ENCODE results near the gene MMP12.

MMP12 gene

DNA sequence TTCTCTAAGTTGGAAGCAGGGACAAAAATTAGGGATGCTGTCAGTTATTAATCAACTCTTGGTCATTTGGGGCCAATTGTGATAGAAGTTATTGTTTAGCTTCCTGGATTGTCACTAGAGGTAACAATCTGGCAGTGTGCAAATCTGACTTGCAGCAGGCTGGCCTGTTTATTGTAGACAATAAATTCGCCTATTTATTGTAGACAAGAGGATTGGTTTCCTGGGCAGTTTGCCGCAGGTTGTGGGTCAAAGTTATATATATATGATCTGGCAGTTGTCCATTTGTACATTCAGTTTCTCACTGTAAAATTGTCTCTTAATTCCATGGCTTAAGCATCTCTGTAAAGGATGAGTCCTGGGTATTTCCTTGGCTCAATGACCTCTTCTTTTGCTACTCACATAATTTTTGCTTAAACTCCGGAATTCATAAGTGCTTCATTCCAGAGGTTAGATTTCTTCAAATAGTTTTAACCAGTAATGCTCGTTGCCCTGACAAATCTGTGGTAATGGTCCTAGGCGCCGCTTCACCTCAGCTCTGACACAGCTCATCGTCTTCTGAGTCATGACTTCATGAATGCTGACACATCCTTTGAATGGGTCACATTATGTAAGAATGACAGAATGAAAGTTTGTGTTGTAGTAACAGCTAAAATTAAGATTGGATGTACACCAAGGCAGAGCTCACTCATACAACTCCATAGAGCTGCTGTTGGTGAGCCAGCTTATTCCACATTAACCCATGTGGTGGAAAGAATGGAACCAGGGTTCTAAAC, 23.6 kb downstream of the MMP12 start:
- DNase-seq (ENCODE audit: low read depth in 2 of 2): no peak

DNA sequence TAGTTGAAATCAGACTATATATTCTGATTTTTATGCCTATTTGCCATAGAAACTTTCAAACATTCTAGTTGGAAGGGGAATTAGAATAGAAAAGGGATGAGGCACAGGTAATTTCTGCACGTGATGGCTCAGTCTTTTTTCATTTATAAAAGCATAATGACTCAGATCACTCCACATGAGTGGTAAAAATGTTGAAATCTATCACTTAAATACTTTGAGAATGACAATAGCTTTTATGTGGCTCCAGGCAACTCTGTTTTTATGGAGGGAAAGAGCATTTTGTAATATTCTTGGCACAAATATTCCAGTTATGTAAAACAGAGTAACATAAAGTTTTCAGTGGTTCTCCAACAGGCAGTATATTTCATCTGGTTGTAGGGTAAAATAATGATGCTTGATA, 25.5 kb downstream of the MMP12 start:
- DNase-seq (ENCODE audit: low read depth in 2 of 2): no peak

DNA sequence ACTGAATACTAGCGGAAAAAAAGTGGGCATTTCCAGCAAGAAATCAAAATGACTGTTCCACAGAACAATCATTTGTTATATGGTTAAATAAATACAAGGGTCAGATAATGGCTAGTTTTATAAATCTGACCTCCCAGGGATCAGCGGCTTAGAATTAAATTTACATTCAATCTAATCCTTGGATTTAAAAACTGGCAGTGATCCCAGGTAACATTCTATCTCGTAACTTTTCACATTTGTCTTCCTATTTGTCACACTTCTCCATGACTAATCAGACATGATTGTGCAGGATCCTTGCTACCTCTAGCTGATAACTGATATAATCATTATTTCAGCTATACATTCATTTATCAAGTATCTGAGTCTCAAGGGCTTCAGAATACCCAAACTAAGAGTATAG, 28.5 kb downstream of the MMP12 start:
- DNase-seq (ENCODE audit: low read depth in 2 of 2): no peak

DNA sequence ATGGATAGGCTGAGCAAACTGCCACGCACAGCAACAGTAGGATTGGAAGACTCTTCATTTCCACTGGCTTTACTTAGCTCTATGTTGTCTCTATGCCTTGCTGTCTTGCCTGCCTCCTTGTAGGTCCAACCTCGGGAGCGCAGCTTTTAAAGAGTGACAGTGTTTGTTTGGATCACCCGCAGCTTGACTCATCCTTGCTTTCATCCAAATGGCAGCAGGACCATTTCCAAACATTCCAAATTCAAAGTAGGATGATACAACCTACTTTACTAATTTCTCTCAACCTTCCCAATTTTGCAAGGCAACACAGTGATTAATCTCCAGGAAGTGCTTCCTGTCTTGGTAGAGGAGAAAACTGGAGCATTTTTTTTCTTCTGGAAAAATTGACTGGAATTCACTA, 31.3 kb downstream of the MMP12 start, which contains the start of gene MMP3:
Gene MMP3, minus strand, starts transcription at position 121 of the 400 bp plus-strand sequence. Its CDS starts 63 bp downstream, at position 58.
- DNase-seq (ENCODE audit: low read depth in 2 of 2): no peak

DNA sequence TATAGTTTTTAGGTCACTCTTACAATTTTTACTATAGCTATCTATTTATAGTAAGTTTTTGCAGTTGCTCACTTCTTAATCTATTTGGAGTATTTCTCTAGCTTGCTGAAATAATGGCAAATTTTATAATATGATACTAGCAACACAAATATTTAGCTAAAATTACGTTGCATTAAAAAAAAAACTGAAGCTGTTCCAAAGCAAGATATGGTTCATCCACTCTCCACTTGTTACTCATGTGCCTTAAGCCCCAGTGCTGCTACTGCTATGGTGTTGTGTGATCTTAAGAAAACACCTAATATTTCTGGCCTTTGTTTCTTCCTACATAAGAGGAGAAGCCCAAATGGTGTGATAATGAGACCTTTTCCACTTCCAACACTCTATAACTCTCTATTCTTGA, 31.9 kb downstream of the MMP12 start:
- DNase-seq (ENCODE audit: low read depth in 2 of 2): no peak

DNA sequence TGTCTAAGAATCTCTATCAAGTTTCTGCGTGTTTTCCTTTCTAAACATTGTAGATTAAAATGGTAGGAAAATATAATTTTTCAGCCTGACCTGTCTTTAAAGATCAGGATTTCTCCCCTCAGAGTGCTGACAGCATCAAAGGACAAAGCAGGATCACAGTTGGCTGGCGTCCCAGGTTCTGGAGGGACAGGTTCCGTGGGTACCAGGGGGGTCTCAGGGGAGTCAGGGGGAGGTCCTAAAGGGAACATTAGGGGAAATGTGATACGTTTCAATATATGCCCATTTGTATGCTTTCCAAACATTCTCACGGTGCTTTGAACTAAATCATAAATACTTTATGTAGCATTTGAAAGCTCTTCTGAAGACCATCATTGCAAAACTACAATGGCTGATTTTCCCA, 34.8 kb downstream of the MMP12 start:
- DNase-seq (ENCODE audit: low read depth in 2 of 2): no peak

DNA sequence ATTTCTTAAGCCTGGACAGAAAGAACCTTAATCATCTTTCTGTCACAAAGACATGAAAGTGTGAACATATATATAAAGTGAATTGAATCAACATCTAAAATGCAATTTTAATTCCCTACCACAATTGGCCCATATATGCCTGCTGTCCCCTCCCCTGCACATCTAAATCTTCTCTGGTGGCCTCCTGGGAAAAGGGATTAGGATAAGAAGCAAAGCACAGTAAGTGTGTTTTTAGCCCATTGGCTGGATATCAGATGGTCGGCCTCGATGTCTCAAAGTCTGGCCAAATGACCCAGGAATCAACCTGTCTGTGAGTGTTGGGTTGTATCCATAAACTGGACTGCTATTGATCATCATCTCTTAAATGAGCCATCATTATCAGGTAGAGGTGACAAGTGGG, 37.1 kb downstream of the MMP12 start:
- no peak for DNase-seq (ENCODE audit: low read depth in 2 of 2)

DNA sequence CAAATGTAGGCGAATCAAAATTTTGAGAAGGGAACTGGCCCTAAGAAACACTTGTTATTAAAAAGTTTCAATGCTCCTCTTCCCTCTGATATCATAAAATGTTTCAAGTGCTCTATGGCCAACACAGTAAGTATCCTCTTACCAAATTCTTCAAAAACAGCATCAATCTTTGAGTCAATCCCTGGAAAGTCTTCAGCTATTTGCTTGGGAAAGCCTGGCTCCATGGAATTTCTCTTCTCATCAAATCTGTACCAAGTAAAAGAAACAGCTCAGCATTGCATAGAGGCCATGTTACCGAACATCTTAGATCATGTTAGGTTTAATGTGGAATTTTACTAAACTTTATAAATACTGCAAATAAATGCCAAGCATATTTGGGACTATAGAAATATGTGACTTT, 37.6 kb downstream of the MMP12 start:
- DNase-seq (ENCODE audit: low read depth in 2 of 2): no peak

DNA sequence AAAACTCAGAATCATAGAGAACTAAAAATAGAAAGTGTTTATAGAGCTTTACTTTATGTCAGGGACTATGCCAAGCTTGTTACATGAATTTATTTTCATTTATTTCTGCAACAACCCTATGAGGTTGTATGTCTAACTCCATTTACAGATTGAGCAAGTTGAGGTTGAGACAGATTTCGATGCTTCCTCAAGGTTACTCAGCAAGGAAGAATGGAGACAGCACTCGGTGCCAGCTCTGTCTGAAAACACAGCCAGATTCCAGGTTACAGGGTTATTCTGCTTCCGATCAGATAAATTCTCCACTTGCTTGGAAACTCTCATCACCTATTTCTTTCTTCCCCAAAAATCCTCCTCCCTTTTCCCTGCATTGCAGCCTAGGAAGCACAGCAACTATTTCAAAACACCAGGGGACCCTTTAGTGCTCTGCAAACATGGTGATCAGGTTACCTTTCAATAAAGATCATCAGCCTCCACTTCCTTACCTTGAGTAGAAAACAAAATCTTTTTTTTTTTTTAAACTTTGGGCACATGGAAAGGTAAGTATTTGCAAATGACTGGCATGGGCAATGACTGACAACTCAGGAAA, 38.4 kb downstream of the MMP12 start:
- DNase-seq (ENCODE audit: low read depth in 2 of 2): no peak

DNA sequence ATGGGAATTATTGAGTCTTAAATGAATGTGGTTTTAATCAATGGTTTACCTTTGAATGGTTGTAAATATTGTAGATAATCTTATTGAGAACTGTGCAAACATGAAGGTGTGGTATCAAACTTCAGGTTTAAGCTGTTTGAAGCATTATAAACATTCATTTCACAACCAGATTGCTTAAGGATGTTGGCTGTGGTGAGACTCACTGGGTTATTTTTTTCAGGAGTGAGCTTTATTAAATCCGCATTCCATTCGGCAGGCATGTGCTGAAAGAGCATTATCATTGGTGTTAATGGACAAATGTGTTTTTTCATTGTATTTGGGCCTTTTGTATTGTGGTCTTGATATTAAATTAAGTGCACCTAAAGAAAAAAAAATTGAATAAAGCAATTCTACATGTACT, 41.1 kb downstream of the MMP12 start:
- DNase-seq (ENCODE audit: low read depth in 2 of 2): no peak

DNA sequence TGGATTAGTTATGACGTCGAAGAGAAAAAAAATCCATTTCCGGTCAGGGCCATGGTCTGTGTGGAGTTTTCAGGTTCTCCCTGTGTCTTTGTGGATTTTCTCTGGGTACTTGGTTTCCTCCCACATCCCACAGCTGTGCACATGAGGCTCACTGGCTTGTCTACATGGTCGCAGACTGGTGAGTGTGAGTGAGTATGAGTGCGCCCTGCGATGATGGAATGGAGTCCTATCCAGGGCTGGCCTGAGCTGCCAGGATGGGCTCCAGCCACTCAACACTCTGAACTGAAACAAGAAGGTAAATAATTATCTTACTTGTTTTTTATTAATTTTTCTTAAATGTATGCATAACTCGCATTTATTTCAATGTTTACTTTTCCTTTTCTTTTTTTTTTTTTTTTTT, 42.2 kb downstream of the MMP12 start:
- no peak for DNase-seq (ENCODE audit: low read depth in 2 of 2)

DNA sequence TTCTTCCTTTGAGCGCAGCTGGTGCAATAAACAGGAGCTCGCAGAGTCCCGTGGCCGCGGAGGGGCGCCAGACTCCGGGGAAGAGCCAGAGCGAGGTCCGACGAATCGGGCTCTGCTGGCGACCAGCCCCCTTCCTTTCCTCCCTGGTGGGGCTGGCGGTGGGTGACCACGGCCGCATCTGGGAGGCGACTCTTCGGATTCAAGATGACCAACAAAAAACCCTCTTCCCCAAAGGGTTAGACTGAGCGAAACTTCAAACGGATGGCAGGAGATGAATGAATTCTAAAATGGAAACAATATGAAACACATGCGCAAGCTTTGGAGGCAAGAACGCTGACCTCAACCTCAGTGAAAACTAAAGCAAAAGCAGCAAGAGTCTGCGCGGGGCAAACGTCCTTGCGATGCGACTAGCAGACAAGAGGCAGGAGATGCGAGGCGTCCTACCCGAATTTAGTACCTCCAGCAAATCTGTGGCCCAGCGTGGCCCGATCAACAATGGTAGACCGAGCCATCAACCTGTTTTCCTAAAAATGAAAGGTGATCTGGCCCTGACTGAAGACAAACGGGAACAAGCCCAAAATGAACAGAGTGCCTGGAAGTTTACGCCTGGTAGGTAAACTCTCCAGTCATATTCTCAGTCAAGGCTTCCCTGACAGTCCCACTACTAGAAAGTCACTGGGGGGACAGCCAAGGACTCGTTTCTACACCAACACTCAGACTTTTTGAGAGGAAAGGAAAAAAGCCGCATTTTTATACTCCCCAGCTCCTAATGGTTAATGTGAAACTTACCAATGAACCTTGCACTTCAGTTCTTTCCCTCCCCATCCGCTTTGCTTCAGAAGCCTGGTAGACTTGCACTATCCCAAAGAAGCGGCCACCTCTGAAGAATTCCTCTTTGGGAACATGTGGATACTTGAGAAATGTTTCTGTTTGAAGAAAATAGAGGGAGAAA, 43.0 kb downstream of the MMP12 start:
- no peak for DNase-seq (ENCODE audit: low read depth in 2 of 2)

DNA sequence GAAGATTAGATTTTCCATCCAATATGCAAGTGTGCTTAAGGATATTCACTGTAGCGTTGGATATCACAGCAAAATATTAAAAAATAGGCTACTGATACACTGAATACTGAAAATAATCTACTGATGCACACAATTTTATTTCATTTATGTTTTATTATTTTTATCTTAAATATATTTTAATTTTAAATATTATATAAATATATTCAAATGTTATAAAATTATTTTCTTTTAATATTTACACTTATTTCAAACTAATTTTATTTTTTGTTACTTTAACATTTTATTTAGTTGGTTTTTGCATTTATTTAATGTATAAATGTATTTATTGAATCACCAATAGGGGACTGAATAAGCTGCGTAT, 43.7 kb downstream of the MMP12 start:
- DNase-seq (ENCODE audit: low read depth in 2 of 2): no peak

DNA sequence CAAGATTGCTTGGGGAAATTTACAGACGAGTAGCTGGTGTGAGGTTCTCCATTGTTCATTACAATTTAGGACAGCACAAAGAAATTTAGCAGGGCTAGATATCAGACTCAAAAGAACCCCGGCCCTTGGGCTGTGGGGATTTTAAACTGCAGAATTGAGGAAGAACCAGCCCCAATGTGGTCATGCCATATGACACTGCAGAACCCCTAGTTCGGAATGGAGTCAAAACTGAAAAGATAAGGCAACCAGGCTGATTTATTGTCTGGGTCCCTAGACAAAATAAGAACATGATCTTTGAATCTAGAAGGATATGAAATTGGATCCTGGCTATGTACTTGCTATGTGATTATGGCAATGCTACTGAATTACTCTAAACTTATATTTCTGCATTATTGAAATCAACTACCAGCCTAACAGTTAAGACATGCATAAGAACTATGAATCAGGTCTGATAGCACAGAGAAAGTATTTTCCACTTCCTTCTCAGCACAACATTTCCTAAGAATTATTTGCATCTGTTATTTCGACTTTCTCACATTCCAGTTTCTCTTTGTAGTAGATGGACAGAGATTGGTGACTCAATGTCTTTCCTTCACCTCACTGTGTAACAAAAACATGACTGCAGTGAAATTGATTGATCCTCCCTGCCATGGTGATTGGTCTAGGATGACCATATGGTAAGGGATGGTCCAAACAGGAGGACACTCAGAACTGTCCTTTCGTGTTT, 44.6 kb downstream of the MMP12 start:
- no peak for DNase-seq (ENCODE audit: low read depth in 2 of 2)

DNA sequence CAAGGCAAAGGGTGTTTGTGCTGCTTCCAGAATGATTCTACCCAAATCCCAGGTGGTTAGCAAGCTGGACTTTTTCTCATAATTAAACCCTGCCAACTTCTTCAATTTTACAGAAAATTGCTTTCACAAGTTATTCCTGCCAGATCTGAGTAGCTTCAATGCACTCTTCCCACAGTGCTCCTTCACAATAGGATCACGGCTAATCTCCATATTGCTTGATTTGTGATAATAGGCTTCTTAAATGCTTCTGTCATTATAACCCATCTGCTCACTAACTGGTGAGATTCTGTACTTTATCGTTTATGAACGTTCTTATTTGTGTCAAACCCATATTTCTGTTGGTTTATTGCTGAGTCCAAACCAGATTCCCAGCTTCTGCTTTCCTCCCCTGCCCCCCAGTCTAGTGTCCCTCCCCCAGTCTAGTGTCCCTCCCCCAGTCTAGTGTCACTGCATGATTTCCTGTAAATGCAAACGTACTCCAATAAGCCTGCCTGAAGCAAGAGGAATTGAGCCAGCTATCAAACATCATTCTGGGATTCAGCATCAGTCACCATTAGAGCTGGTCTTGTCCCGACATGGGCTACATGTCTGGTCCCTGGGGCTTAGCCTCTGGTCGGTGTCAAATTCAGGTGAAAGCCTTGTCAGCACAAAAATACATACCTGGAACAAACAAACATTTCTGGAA, 45.3 kb downstream of the MMP12 start:
- no peak for DNase-seq (ENCODE audit: low read depth in 2 of 2)

DNA sequence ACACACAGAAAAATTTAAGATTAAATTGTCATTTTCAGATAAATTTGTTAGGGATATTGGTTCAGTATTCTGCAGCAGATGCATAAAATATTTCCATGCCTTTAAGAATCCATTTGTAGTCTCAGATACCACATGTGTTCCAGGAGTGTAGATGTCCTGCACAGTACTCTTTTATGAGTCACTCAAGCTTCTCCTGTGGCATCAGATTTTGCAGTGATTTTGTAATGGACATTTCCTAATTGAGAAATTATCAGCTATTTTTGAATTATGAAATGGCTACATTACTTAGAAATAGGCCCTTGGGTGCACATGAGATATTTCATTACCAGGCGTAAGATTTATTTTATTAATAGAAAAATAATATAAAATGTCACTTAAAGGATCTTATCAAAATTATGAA, 50.2 kb downstream of the MMP12 start:
- DNase-seq (ENCODE audit: low read depth in 2 of 2): no peak

DNA sequence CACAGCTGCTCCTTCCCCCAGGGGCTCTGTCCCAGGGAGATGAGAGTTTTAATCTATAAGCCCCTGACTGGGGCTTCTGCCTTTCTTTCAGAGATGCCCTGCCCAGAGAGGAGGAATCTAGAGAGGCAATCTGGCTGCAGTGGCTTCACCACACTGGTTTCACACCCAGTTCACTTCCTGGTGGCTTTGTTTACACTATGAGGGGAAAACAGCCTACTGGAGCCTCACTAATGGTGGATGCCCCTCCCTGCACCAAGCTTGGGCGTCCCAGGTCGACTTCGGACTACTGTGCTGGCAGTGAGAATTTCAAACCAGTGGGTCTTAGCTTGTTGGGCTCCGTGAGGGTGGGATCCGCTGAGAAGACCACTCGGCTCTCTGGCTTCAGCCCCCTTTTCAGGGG, 55.3 kb downstream of the MMP12 start:
- DNase-seq (ENCODE audit: low read depth in 2 of 2): no peak

DNA sequence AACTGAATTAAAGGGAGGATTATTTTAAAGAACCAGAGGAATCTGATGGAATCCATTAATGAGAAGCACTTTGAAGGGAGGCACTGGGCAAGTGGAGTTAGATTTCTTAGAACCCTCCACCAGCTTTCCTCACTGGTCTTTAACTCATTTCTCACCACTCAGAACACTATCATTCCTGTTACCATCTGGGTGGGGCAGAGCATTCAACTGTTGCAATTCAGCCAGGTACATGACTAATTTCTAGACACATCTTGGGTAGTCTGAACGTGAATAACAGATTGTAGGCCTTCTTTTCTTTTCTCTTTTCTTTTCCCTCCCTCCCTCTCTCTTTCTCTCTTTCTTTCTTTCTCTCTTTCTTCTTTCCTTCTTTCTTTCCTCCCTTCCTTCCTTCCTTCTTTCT, 61.3 kb downstream of the MMP12 start:
- no peak for DNase-seq (ENCODE audit: low read depth in 2 of 2)

Measured in stimulated activated CD4-positive, alpha-beta T cell treated with anti-CD3 and anti-CD28 coated beads, Interleukin-1b, Interleukin-23, amount 100 ng/mL, for 4 hours (primary cell).